ENCODE results near the gene MRPS26. TPM values are rescaled to one million over a fixed set of nuclear protein-coding genes. Genes with fewer than 3 reads are reported as not detected.

MRPS26 gene
- total RNA-seq, 2 experiments from 2014 or later, result 63.6 to 70.0 TPM

GRCh38 chr20:3032624-3033023 is 13.2 kb upstream of the MRPS26 start:
- no peak for TF ChIP-seq CTCF (IDR thresholded peaks at IDR 0.05)
- Mint-ChIP-seq H3K4me3 (no peak overlapping the region), H3K27ac (no peak overlapping the region), H3K9me3 (no peaks in the 10 kb centered on the region), H3K27me3 (no peaks in the 10 kb centered on the region), H3K4me1 (ENCODE audit: low read depth) (no peaks in the 10 kb centered on the region), H3K36me3 (ENCODE audit: low read depth) (peaks cover 15% of the 10 kb centered on the region)
- DNase-seq, result no peak
- ATAC-seq, result no peak
- ChIA-PET CTCF (no interaction called here), POLR2A (no interaction called here)
- intact Hi-C loops (cut with micrococcal nuclease), result no loop called here

- Mint-ChIP-seq H3K9me3 (no peaks in the 10 kb centered on the region), H3K36me3 (ENCODE audit: low read depth) (peaks cover 19% of the 10 kb centered on the region), H3K27ac (no peak overlapping the region), H3K4me3 (no peak overlapping the region), H3K4me1 (ENCODE audit: low read depth) (no peaks in the 10 kb centered on the region), H3K27me3 (no peaks in the 10 kb centered on the region)
- TF ChIP-seq CTCF (IDR thresholded peaks at IDR 0.05), result no peak
- ATAC-seq, result no peak
- no peak for DNase-seq
- intact Hi-C loops (cut with micrococcal nuclease), result no loop called here
- ChIA-PET POLR2A (no interaction called here), CTCF (interaction anchor here (1.2 kb wide), 1 partner anchor 16 kb away, joined by 5 read pairs; no protein-coding TSS in a partner anchor)
These were observed 8.2 kb upstream of the MRPS26 start for GRCh38 chr20:3037654-3038053.

- POLR2A ChIA-PET, result interaction anchor here (1.7 kb wide), 1 partner anchor 27 kb away, joined by 4 read pairs; no protein-coding TSS in a partner anchor
- H3K27ac Mint-ChIP-seq, result peak overlapping the region; percentile 13
- TF ChIP-seq CTCF (IDR thresholded peaks at IDR 0.05), result no peak
These were observed 7.4 kb upstream of the MRPS26 start for GRCh38 chr20:3038454-3038853.

GRCh38 chr20:3039426-3039825 is 6.4 kb upstream of the MRPS26 start:
- Mint-ChIP-seq H3K9me3 (no peaks in the 10 kb centered on the region), H3K4me1 (ENCODE audit: low read depth) (no peaks in the 10 kb centered on the region), H3K27me3 (no peaks in the 10 kb centered on the region), H3K27ac (no peak overlapping the region), H3K36me3 (ENCODE audit: low read depth) (peaks cover 19% of the 10 kb centered on the region), H3K4me3 (no peak overlapping the region)
- CTCF ChIA-PET, result interaction anchor here (0.8 kb wide), 1 partner anchor 14 kb away, joined by 3 read pairs; no protein-coding TSS in a partner anchor
- TF ChIP-seq CTCF (IDR thresholded peaks at IDR 0.05), result no peak
- POLR2A ChIA-PET, result interaction anchor here (1.7 kb wide), 1 partner anchor 28 kb away, joined by 4 read pairs; no protein-coding TSS in a partner anchor
- no peak for ATAC-seq
- intact Hi-C loops (cut with micrococcal nuclease), result no loop called here
- no peak for DNase-seq

More at GRCh38 chr20:3038454-3038853, 7.4 kb upstream of the MRPS26 start:
- peaks cover 19% of the 10 kb centered on the region for H3K36me3 Mint-ChIP-seq (ENCODE audit: low read depth)
- CTCF ChIA-PET, result interaction anchor here (1.1 to 1.2 kb wide), 2 partner anchors 8 to 15 kb away, joined by 4 to 5 read pairs; no protein-coding TSS in a partner anchor
- ATAC-seq (no peak), DNase-seq (no peak)
- intact Hi-C loops (cut with micrococcal nuclease), result no loop called here
- H3K9me3 Mint-ChIP-seq, result no peaks in the 10 kb centered on the region
- H3K27me3 Mint-ChIP-seq, result no peaks in the 10 kb centered on the region
- no peak overlapping the region for H3K4me3 Mint-ChIP-seq
- H3K4me1 Mint-ChIP-seq (ENCODE audit: low read depth), result no peaks in the 10 kb centered on the region

- POLR2A ChIA-PET, result interaction anchor here (1.7 kb wide), 1 partner anchor 29 kb away, joined by 4 read pairs; no protein-coding TSS in a partner anchor
- no peak overlapping the region for H3K4me3 Mint-ChIP-seq
- intact Hi-C loops (cut with micrococcal nuclease), result no loop called here
- H3K36me3 Mint-ChIP-seq (ENCODE audit: low read depth), result peaks cover 15% of the 10 kb centered on the region
- DNase-seq (no peak), ATAC-seq (no peak)
- CTCF ChIA-PET, result no interaction called here
- TF ChIP-seq CTCF (IDR thresholded peaks at IDR 0.05), result no peak
- no peaks in the 10 kb centered on the region for H3K9me3 Mint-ChIP-seq
- H3K4me1 Mint-ChIP-seq (ENCODE audit: low read depth), result peaks cover 2% of the 10 kb centered on the region
- peak overlapping the region; percentile 63 for H3K27ac Mint-ChIP-seq
- H3K27me3 Mint-ChIP-seq, result no peaks in the 10 kb centered on the region
These were observed 5.8 kb upstream of the MRPS26 start for GRCh38 chr20:3040086-3040485.
